ENCODE measurements around the gene ISM2. TPM values are rescaled to one million over a fixed set of nuclear protein-coding genes. Genes with fewer than 3 reads are reported as not detected.

Gene ISM2
- total RNA-seq, 1 donor from 2014 or later, result not detected

GRCh38 chr14:77495334-77495733 lies 3.3 kb downstream of the ISM2 start:
- Mint-ChIP-seq H3K27me3 (peaks cover 29% of the 10 kb centered on the region), H3K36me3 (ENCODE audit: insufficient read depth) (no peaks in the 10 kb centered on the region), H3K9me3 (ENCODE audit: low read depth) (no peaks in the 10 kb centered on the region), H3K4me1 (ENCODE audit: low read depth) (no peaks in the 10 kb centered on the region), H3K4me3 (ENCODE audit: low read depth) (no peak overlapping the region), H3K27ac (no peak overlapping the region)
- TF ChIP-seq CTCF (IDR thresholded peaks at IDR 0.05; ENCODE audit: unreplicated experiment), result no peak
- no peak for DNase-seq (ENCODE audit: low spot score, unreplicated experiment)

GRCh38 chr14:77491056-77491455 lies 7.6 kb downstream of the ISM2 start:
- Mint-ChIP-seq H3K27ac (no peak overlapping the region), H3K4me3 (ENCODE audit: low read depth) (no peak overlapping the region), H3K36me3 (ENCODE audit: insufficient read depth) (no peaks in the 10 kb centered on the region), H3K9me3 (ENCODE audit: low read depth) (no peaks in the 10 kb centered on the region), H3K27me3 (peaks cover 4% of the 10 kb centered on the region), H3K4me1 (ENCODE audit: low read depth) (no peaks in the 10 kb centered on the region)
- no peak for DNase-seq (ENCODE audit: low spot score, unreplicated experiment)
- no peak for TF ChIP-seq CTCF (IDR thresholded peaks at IDR 0.05; ENCODE audit: unreplicated experiment)

- H3K4me3 Mint-ChIP-seq (ENCODE audit: low read depth), result no peak overlapping the region
- no peaks in the 10 kb centered on the region for H3K4me1 Mint-ChIP-seq (ENCODE audit: low read depth)
- DNase-seq (ENCODE audit: low spot score, unreplicated experiment), result no peak
- no peaks in the 10 kb centered on the region for H3K27me3 Mint-ChIP-seq
- no peaks in the 10 kb centered on the region for H3K9me3 Mint-ChIP-seq (ENCODE audit: low read depth)
- H3K27ac Mint-ChIP-seq, result no peak overlapping the region
- no peaks in the 10 kb centered on the region for H3K36me3 Mint-ChIP-seq (ENCODE audit: insufficient read depth)
- TF ChIP-seq CTCF (IDR thresholded peaks at IDR 0.05; ENCODE audit: unreplicated experiment), result no peak
These were observed 8.1 kb downstream of the ISM2 start for GRCh38 chr14:77490347-77490986.

- no peaks in the 10 kb centered on the region for H3K27me3 Mint-ChIP-seq
- no peaks in the 10 kb centered on the region for H3K4me1 Mint-ChIP-seq (ENCODE audit: low read depth)
- no peak overlapping the region for H3K27ac Mint-ChIP-seq
These were observed 9.6 kb downstream of the ISM2 start for GRCh38 chr14:77489041-77489440.

GRCh38 chr14:77488558-77488957 lies 10.1 kb downstream of the ISM2 start:
- no peaks in the 10 kb centered on the region for H3K36me3 Mint-ChIP-seq (ENCODE audit: insufficient read depth)

More at GRCh38 chr14:77489041-77489440, 9.6 kb downstream of the ISM2 start:
- Mint-ChIP-seq H3K9me3 (ENCODE audit: low read depth) (no peaks in the 10 kb centered on the region), H3K4me3 (ENCODE audit: low read depth) (no peak overlapping the region), H3K36me3 (ENCODE audit: insufficient read depth) (no peaks in the 10 kb centered on the region)
- no peak for TF ChIP-seq CTCF (IDR thresholded peaks at IDR 0.05; ENCODE audit: unreplicated experiment)
- DNase-seq (ENCODE audit: low spot score, unreplicated experiment), result no peak

More at GRCh38 chr14:77488558-77488957, 10.1 kb downstream of the ISM2 start:
- H3K9me3 Mint-ChIP-seq (ENCODE audit: low read depth), result no peaks in the 10 kb centered on the region
- no peaks in the 10 kb centered on the region for H3K4me1 Mint-ChIP-seq (ENCODE audit: low read depth)
- no peaks in the 10 kb centered on the region for H3K27me3 Mint-ChIP-seq
- no peak overlapping the region for H3K27ac Mint-ChIP-seq
- H3K4me3 Mint-ChIP-seq (ENCODE audit: low read depth), result no peak overlapping the region
- TF ChIP-seq CTCF (IDR thresholded peaks at IDR 0.05; ENCODE audit: unreplicated experiment), result no peak
- DNase-seq (ENCODE audit: low spot score, unreplicated experiment), result no peak
